Endothelial cell of umbilical vein (primary cell): ENCODE results near the gene WDR90.

Experiments used
- CTCF ChIP-seq, 2 donors: IDR thresholded peaks; 1 replicate in 1 of 2; 2 replicates in 1 of 2; pipeline ENCODE4 v1.5.1; 2011; ENCODE audit warnings: low read length in 2 of 2, mild to moderate bottlenecking in 2 of 2, moderate library complexity in 2 of 2, control low read depth in 1 of 2, inconsistent platforms in 1 of 2, low read depth in 1 of 2; ENCODE audit not compliant: insufficient read depth in 1 of 2; ENCODE audit errors: extremely low read depth in 1 of 2
- POLR2A ChIP-seq: IDR thresholded peaks from 2 replicates; pipeline ENCODE4 v1.6.1; 2012; ENCODE audit warnings: low read depth, mild to moderate bottlenecking, control low read depth, low read length
- POLR2AphosphoS5 ChIP-seq: IDR thresholded peaks from 2 replicates; pipeline ENCODE4 v1.6.1; 2012; ENCODE audit warnings: low read depth, mild to moderate bottlenecking, control low read depth, low read length, moderate library complexity; ENCODE audit not compliant: insufficient read depth
- TF ChIP-seq, protein P1 (sequence below): IDR thresholded peaks from 2 replicates; pipeline ENCODE4 v1.6.1; 2011; ENCODE audit not compliant: insufficient read depth, insufficient read length

- TF ChIP-seq CTCF (IDR thresholded peaks at IDR 0.05; ENCODE audit: extremely low read depth in 1 of 2, insufficient read depth in 1 of 2, low read depth in 1 of 2, low read length in 2 of 2): no peak
- no peak for TF ChIP-seq POLR2A
- TF ChIP-seq POLR2AphosphoS5: no peak
- TF ChIP-seq, protein P1, sequence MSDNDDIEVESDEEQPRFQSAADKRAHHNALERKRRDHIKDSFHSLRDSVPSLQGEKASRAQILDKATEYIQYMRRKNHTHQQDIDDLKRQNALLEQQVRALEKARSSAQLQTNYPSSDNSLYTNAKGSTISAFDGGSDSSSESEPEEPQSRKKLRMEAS: no peak
Measured at GRCh38 chr16:675884-676564, 26.9 kb downstream of the WDR90 start.
